HG03025 (cell line): Measurements from ENCODE around the gene CD300C.
"Not testable (repeated sequence)": the region's sequence is repeated elsewhere in the genome, so short reads cannot be mapped to it uniquely, and the experiment has no call there.

ENCODE experiments used
- ATAC-seq: cut with Tn5 transposase; IDR thresholded peaks from one replicate; pipeline ENCODE4 v1.9.1; 2021; ENCODE audit warnings: mild to moderate bottlenecking, moderate library complexity; ENCODE audit not compliant: unreplicated experiment, low FRiP score

CD300C gene

GRCh38 chr17:74545843-74546230 lies at the start of gene CD300C:
Gene CD300C, minus strand, starts transcription at chr17:74546115. Its CDS starts 333 bp downstream, at chr17:74545782.
- ATAC-seq = no peak

DNA sequence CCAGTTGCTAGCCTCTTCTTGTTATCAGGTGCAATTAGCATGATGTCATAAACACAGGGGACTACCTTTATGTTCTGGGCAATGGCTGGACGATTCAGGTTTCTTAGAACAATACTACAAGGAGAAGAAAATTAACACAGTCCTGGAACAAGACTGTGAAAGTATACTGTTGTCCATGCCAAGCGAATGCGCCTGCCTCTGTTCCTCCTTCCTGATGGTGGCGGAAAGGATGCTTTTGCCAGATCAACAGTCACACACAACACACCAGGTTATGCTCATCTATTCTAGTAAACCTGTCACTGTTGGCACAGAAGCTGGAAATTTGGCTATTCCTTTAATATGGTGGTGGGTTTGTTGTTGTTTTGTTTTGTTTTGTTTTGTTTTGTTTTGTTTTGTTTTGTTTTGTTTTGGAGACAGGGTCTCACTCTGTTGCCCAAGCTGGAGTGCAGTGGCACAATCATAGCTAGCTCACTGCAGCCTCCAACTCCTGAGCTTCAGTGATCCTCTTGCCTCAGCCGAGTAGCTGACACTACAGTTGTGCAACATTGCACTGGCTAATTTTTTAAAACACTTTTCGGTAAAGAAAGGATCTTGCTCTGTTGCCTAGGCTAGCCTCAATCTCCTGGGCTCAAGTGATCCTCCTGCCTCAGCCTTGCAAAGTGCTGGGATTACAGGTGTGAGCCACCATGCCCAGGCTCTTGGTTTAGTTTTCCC lies 49.3 kb upstream of the CD300C start:
- ATAC-seq = no peak

GRCh38 chr17:74592087-74592990 lies 46.4 kb upstream of the CD300C start, which contains the start of gene CD300LD:
Gene CD300LD, minus strand, starts transcription at chr17:74592283. Its CDS starts 81 bp downstream, at chr17:74592202.
- no peak for ATAC-seq

- ATAC-seq = no peak
These were observed 45.6 kb upstream of the CD300C start for GRCh38 chr17:74591503-74591902.

GRCh38 chr17:74585711-74586110 lies 39.8 kb upstream of the CD300C start:
- no peak for ATAC-seq

DNA sequence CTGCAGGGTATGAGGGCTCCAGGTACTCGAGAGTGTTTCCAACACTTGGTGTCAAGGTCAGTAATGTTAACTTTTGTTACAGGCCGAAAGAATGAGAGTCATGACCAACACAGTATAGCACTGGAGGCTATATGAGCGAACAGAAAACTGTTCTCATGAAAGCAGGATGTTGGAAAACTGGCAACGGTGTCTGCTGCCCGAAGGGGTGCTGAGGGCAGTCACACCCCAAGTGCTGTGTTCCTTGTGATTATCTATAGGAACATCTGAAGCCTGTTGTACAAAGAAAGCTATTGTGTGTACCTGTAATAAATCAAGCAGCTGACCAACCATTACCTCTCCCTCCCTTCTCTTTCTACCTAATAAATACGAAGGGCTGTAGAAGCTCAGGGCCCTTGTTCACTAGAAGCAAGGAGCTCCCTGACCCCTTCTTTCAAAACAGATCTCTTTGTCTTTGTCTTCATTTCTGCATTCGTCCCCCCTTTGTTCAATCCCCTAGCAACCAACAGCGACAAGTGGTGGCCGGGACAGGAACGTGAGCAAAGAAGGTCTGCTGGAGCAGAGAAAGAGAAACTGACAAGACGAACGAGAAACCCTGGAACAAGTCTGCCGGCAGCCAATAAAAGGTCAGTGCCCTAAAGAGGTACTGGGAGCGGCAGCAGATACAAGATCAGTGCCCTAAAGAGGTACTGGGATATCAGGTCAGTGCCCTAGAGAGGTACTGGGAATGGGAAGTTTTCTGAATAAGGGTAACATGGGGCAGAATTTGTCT lies 38.6 kb upstream of the CD300C start:
- ATAC-seq = no peak

- ATAC-seq = no peak
These were observed 36.7 kb upstream of the CD300C start for GRCh38 chr17:74582633-74583032.

DNA sequence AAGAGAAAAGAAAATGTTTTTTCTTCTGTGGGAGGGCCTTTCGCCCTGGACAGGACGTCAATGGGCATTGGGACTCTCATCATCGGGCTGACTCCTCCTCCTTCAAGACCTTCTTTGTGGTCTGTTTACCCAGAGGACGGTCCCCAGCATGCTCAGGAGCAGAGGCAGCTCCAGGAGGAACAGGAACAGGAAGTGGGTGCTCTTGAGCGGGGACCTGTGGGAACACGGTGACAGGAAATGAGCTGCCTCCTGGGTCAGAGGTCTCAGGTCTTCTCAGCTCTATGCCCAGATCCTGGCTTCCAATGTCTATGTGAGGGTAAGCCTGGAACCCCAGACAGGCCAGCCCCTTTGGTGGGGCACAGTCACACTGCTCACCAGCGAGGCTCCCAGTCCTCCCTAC lies 34.0 kb upstream of the CD300C start:
- ATAC-seq = no peak

DNA sequence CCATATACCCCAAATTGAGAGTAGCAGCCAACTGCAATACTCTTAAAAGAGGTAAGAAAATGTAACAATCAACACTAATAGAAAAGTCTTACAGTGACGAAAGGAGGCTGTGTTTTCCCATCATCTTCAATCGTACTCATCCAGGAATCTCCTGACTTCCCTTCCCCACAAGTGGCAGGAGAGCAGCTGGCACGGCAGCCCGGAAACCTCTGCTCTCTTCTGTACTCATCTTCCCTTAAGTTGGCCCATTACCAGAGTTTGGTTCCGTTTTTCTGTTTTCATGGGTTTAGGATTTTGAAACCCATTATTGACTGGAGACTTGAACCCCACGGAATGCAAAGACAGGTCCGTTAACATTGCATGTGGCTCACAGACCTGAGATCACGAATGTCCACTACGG lies 33.1 kb upstream of the CD300C start:
- no peak for ATAC-seq

- no peak for ATAC-seq
These were observed 28.7 kb upstream of the CD300C start for GRCh38 chr17:74574489-74575142.

- ATAC-seq = not testable (repeated sequence)
These were observed 27.7 kb upstream of the CD300C start for GRCh38 chr17:74573635-74574034.

DNA sequence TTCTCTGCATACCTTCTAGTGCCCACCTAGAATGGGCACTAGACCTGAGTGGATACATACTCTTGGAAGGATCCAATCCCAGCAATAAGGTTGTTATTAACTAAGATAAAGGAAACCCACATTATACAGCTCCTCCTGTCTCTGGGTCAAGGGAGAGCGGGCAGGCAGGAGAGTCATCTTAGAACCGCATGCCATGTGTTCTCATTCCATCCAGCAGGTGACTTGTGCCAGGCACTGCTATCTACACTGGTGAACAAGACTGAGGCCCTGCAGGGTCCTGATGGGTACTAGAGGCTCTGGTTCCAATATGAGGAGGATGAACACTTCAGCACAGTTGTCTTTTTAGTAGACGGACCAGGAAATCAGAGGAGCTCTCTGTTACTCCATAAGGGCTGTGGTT lies 27.3 kb upstream of the CD300C start:
- ATAC-seq = no peak

GRCh38 chr17:74571621-74572270 lies 25.8 kb upstream of the CD300C start:
- no peak for ATAC-seq

DNA sequence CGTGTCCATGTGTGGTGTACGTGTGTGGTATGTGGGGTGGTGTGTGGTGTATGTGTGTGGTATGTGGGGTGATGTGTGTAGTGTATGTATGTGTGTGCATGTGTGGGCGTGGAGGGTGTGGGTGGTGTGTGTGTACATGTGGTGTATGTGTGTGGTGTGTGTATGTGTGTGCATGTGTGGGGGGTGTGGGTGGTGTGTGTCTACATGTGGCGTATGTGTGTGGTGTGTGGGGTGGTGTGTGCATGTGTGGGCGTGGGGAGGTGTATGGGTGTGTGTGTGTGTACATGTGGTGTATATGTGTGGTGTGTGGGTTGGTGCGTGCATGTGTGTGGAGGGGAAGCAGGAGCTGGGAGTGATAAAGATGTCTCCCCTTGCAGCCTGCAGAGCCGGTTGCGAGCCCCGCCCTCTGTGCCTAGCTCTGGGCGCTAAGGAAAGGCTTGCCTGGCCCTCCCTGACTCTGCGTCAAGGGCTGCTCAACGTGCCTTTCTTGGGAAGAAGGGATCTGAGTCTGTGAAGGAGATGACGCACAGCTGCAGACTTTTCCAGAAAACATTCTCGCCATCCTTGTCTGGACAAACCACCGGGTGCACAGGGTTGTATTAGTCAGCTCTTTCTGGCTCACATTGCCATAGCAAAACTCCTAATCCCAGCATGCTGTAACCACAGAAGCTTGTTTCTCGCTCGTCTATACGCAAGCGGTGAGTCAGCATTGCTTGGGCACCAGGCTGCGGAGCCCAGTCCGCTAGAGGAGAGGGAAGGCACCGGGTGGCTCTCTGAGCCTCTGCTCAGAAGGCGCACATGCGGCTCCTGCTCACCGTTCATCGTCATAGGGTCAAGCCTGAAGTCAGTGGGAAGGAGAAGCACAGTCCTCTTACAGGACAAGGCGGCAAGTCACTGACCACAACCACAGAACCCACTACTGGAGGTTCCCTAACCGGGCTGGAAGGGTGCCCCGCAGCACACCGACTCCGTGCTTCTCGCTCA lies 23.4 kb upstream of the CD300C start:
- no peak for ATAC-seq

DNA sequence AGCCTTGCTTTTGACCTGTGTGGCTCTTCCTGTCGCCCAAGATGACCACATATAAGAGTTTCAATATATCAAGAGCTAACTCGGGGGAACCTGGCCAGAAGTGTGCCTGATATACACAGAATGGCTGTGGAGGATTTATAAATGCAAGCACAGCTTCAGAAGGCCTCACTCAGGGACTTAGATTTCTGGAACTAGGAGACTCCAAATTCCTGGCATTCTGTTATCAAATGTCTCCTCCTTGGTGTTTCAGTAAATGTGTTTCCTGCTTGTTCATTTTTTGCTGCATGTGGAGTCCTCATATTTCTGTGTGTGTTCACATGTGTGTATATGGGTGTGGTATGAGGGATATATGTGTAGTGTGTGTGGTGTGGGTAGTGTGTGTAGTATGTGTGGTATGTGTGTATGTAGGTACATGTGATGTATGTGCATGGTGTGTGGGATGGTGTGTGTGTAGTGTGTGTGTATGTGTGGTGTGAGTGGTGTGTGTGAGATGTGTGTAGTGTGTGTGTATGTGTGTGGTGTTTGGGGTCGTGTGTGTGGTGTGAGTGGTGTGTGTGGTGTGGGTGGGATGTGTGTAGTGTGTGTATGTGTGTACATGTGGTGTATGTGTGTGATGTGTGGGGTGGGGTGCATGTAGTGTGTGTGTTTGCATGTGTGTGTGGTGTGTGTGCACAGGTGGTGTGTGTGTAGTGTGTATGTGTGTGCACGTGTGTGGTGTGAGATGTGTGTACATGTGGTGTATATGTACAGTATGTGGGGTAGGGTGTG lies 22.4 kb upstream of the CD300C start:
- no peak for ATAC-seq

- ATAC-seq = no peak
These were observed 21.5 kb upstream of the CD300C start, which contains the start of gene CD300H for GRCh38 chr17:74567397-74567796. Gene CD300H, minus strand, starts transcription at chr17:74567509.

GRCh38 chr17:74566132-74566753 lies 20.3 kb upstream of the CD300C start:
- no peak for ATAC-seq
